Measurements from ENCODE around the gene S100A7.

Gene S100A7

DNA sequence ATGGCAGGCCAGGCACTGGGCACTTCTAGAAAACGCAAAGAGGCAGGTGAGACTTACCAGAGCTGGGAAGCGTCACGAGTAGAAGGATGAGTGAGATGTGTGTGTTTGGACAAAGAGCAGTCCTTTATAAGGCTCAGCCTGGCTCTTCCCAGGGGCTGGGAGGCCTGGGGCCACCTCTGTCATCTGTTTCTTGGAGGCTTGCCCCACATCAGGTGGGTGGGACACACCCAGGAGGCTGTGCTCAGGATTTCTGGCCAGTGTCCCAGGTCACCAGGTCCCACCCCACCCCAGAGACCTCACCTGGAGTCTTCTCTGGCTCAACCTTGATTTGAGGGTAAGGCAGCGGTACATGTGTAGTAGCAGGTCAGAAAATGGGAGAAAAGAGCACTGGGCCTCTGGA is at the start of gene S100A7:
S100A7 (minus strand) TSS at position 101 of the 400 bp plus-strand sequence. CDS start 1,638 bp downstream, outside the sequence.
- no peak for DNase-seq (ENCODE audit: low spot score)

DNA sequence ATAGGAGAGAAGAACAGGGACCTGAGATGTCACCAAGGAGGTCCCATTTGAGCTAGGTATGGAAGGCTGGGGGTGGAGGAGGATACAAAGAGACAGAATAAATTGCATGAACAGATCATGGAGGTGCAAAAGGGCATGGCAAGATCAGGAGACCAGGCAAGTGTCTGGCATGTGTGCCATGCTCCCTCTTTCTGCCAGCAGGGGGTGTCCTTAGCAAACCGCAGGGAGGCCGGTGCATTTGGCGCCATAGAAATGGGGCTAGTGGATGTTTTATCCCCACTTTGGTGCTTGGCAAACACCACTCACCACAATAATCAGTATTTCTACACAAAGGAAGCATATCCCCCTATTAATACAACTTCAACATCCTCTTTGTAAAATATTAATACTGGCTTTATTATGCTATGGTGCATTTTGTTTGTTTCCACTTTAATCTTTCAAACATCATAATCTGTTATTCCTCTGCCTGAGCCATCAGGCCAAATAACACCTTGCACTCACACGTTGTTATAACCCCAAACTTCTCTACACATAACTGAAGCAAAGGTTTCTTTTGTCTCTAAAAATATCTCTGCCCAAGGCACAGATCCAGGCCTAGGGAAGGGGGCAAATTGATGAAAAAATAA is 49.4 kb upstream of the S100A7 start:
- DNase-seq (ENCODE audit: low spot score), result peak; percentile 64

- no peak for DNase-seq (ENCODE audit: low spot score)
These were observed 48.6 kb upstream of the S100A7 start for GRCh38 chr1:153509036-153509435.

- no peak for DNase-seq (ENCODE audit: low spot score)
These were observed 47.6 kb upstream of the S100A7 start for GRCh38 chr1:153507926-153508583.

DNA sequence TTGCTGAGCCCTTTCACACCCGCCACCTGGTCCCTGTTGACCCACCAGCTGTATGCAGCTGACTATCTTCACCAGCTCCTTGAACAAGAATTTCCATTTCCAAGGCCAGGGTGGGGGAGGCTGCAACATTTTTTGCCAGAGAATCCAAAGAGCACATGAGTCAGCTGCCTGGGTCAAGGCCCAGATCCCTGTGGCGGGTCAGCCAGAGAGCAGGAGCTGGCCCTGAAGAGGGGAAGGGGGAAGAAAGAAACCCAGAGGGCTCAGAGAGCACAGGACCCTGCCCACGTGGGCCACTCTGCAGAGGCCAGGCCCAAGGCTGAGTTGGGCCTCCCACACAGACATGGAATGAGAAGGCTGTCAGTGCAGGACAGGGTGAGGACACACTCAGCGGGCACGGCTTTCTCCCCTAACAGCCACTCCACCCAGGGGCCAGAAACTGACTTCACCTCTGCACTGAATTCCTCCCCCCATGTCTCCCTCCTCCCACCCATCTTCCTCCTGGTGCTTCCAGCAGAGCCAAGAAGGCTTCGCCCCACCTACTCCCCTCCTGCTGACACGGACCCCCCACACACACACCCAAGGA is 46.5 kb upstream of the S100A7 start:
- DNase-seq (ENCODE audit: low spot score), result no peak

GRCh38 chr1:153506386-153506785 is 45.9 kb upstream of the S100A7 start:
- no peak for DNase-seq (ENCODE audit: low spot score)

- no peak for DNase-seq (ENCODE audit: low spot score)
These were observed 45.1 kb upstream of the S100A7 start for GRCh38 chr1:153505576-153505975.

GRCh38 chr1:153503766-153504165 is 43.3 kb upstream of the S100A7 start:
- no peak for DNase-seq (ENCODE audit: low spot score)

DNA sequence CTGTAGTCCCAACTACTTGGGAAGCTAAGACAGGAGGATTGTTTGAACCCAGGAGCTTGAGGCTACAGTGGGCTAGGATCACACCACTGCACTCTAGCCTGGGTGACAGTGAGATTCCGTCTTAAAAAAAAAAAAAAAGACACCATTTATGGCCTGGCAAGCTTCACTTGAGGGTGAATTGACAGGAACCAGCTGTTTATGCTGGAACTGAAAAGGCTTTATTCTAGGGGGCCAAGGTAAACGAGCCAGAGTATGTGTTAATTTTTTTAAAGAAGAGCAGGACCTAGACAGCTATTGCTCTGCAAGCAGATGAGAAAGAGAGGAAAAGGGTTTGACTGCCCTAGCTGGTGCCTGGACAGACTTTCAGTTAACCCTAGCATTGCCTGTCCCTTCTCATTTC is 38.3 kb upstream of the S100A7 start:
- DNase-seq (ENCODE audit: low spot score), result no peak

DNA sequence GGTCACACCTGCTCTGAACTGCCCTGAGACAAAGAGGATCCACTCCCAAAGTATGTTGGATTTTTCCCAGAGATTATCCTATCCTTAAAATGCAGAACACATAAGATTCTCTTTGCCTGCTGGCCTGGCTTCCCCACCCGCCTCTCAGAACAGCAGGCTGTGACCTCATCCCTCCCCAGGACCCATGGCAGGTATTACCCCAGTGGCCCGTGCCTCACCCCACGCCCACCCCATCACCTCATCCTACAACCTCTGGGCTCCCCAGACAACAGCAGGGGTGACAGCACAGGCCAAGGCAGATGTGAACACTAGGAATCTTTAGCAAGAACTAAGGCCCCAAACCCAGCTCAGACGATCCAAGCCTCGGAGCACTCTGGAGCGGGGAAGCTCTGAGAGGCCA is 35.1 kb upstream of the S100A7 start:
- DNase-seq (ENCODE audit: low spot score), result no peak

DNA sequence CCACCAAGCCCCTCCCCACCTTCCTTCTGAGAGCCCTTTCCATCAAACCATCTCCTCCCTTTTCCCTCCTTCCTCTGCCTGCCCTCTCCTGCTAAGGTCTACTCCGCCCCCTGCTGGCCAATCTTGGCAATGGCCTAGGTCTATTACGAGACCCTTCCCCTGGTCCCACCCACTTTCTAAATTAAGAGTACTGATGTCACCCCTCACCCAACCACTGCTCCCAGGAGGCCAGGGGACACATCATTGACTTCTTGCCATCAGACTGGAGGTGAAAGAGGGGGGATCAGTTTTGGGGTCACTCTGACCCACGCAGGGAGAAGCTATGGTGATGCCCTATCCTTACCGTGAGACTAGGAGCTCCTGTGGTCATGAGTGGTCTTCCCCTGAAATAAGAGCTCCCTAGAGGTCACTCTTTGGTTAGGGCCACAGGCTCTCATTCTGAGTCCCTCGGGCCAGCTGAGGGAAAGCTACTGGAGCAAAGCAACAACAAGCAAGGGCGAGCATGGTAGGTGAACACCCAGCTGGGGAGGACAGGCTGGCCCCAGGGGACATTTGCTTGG is 34.6 kb upstream of the S100A7 start:
- DNase-seq (ENCODE audit: low spot score), result peak; percentile 62

DNA sequence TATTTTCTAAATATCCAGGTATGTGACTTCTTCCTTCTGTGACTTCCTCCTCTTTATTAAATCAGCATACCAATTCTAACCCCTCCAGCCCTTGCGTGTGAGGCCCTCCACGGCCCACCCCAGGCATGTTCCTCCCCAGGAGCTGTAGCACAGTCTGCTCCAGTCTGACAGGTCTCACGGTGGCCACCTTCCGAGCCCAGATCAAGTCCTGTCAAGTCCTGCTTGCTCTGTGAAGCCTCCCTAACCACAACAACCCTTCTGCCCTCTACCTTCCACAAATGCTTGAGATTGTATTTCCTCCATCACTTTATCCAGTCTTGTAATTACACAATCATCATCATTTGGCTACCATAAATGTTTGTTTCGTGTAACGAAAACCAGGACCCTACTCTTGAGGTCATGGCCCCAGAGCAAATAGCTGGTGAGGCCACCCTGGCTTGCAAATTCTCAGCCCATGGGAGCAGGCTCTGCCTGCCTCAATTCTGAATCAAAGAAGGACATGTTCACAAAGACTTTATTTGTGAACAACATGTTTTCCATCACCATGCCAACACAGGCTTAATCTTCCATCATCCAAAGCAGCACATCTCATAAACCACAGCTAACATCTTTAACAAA is 33.0 kb upstream of the S100A7 start:
- no peak for DNase-seq (ENCODE audit: low spot score)

DNA sequence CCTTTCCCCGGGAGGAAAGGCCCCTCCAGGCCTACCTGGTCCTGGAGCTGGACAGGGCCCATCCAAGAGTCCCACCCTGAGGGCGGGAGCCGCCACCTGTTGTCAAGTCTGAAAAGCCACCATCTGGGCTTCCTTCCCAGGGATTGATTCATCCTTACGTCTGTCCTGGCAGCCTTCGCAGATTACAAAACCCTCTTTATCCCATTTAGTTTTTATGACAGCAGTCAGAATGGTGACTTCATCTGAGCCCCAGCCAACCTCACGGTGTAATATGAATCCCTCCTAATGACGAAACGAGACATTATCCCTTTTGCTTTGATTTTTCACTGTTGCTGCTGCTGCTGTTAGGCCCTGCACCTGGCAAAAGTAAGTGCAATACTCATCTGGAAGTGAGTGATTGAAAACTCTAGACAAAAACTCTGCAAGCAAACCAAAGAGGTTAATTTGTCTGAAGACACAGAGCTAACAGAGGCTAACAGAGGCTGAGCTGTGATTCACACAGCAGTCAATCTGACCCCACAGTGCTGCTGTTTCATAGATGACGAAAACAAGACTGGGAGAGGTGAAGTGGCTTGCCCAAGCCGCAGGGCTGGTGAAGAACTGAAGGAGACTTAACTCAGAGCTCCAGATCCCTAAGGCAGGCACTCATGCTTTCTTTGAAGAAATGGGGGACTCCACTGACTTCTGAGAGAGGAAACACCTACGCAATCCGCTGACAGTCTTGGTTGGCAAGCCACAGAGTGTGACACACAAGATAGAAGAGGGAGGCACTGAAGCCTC is 30.0 kb upstream of the S100A7 start:
- DNase-seq (ENCODE audit: low spot score), result no peak

DNA sequence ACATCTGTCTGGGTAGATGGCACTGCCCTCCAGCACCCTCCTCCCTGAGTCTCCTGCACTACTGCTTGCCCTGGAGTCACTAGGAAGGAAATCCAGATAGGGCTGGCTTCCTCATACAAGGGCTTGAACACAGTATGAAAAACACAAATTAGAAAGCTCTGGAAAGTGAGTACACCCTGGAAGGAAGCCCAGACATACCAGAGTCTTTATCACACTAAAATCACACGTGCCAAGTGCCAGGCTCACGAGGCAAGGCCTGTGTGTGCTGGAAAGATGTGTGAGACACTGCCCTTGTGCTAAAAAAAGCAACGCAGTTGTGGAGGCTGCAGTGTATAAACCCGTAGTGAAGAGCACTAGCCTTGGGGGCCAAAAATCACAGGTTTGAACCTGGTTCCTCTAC is 28.3 kb upstream of the S100A7 start:
- no peak for DNase-seq (ENCODE audit: low spot score)

DNA sequence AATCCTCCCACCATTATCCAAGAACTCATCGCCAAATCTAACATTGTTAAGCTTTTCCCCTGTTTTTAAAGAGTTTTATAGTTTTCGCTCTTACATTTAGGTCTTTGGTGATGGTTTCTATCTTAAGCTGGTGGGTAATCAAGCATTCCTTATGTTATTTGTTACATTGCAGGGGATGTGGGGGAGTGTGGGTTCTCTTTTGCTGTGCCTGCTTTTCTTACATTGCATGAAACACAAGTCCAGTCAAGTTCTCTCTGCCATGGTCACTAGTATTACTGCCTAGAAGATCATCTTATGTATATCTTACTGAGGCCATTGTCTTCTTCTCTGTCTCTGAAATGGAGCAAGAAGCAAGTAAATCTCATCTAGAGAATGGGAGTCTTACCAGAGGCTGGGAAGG is 27.3 kb upstream of the S100A7 start:
- no peak for DNase-seq (ENCODE audit: low spot score)

DNA sequence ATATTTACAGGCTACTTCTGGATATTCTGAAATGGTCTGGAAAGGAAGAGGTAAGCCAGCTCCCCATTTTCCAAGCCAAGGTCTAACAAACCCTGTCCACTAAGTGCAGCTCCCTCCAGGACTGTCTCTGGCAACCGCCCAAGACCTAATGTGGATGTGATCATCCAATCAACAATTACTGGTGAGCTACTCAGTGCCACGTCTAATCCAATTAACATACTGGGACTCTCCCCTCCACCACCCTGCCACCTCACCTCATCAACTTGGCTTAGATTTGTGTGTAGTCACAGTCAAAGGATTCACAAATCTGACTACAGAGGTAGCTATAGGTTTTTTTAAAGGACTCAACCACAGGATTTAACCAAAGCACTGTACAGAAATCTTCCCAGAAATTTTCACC is 25.4 kb upstream of the S100A7 start:
- no peak for DNase-seq (ENCODE audit: low spot score)

GRCh38 chr1:153483776-153484175 is 23.3 kb upstream of the S100A7 start:
- no peak for DNase-seq (ENCODE audit: low spot score)

GRCh38 chr1:153481124-153481523 is 20.7 kb upstream of the S100A7 start:
- DNase-seq (ENCODE audit: low spot score), result no peak

DNA sequence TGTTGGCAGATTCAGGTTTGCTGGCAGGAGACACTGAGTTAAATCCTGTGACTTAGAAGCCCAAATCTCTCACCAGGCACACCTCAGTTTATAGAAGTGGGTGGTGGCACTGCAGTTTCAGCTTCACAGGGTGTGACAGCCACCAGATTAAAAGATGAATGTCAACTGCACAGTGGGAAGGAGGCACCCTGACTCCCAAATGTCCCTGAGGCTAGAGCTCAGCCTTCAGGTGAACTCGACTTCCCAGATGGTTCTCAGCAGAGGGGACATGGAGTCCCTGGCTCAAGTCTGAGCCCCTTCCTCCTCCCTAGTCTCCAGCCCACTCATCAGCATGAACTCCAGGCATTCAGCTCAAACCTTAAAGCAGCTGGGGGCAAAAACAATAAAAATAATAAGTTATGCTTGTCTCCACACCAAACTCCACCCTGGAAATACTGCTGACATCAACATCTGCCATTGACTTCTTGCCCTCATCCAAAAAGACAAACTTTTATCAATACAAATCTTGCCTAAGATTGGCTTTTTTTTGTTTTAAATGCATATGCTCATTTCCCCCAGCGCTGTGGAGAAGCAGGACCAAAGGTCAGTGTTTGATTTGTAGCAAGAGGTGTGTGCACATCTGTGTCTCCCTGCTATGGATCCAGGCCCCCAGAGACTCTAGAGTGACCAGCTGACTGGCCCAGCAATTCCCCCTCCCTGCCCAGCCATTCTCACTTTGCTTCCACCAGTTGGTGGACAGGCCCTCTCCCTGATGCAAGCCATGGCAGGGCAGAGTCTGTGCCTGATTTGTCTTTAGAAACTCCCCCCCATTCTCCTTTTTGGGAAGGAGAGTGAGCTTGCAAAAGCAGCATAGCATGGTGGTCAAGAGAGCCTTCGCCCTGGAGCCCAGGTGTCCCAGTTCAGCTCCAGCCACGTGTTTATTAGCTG is 18.5 kb upstream of the S100A7 start:
- DNase-seq (ENCODE audit: low spot score), result no peak

- no peak for DNase-seq (ENCODE audit: low spot score)
These were observed 17.7 kb upstream of the S100A7 start for GRCh38 chr1:153478047-153478691.
